GM19023 (cell line): ENCODE measurements around the gene LENG9.

Experiments used
- ATAC-seq: cut with Tn5 transposase; IDR thresholded peaks from one replicate; pipeline ENCODE4 v1.9.1; 2021; ENCODE audit warnings: mild to moderate bottlenecking, moderate library complexity; ENCODE audit not compliant: unreplicated experiment

LENG9 gene

DNA sequence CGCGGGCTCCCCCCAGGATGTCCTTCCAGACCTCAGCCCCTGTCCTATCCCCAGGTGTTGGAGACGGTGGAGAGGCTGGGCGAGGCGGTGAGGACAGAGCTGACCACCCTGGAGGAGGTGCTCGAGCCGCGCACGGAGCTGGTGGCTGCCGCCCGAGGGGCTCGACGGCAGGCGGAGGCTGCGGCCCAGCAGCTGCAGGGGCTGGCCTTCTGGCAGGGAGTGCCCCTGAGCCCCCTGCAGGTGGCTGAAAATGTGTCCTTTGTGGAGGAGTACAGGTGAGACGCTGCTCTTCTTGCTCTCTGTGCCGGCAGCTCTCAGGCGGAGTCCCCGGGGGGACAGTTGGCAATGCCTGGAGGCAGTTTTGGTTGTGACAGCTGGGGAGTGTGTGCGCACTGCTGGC is 41.4 kb downstream of the LENG9 start:
- no peak for ATAC-seq

GRCh38 chr19:54421521-54421920 is 42.1 kb downstream of the LENG9 start:
- no peak for ATAC-seq

- no peak for ATAC-seq
These were observed 42.4 kb downstream of the LENG9 start for GRCh38 chr19:54421169-54421516.

DNA sequence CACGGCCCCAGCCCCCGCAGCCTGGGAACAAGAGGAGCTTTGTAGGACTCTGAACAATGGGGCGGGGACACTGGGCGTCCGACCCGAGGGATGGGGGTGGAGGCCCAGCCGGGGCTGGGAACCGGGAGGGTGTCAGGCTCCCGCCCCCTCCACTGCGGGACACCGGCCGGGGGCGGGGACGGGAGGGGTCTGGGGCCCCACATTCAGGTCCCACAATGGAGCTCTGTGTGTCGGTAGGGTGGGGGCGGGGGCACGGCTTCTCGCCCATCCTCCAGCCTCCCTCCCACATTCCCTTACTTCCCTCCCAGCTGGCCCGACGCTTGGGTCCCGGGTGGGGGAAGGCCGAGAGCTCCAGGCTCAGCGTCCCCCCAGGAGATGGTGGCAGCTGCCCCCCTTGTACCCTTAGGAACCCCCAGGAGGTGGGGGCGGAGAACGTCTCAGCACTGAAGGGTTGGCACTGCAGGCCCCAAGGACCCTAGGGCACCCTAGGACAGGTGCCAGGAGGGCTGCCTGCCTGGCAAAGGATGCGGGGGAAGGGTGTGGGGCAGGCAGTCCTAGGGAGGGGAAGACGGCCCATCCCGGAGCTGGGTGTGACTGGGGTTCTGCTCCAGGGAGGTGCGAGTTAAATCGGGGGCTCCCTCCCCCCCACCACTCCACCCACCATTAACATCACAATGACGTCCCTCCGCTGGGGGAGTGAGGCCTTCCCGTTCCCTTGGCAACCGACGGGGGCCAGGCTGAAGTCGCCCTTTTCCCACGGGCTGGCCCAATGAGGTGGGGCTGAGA is 43.0 kb downstream of the LENG9 start:
- ATAC-seq, result no peak

DNA sequence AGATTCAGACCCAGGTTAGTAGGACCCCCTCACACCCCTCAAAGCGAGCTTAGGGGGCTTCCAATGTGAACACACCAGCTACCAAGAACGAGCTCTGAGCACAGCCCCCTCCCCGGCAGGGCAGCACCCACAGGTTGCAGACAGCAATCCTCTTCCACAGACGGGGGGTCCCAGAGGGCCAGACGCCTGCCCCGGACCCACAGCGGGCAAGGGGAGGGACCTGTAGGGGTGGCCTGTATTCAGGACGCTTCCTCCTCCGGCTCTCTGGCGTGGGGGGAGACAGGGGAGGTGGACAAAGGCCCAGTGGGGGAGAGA is 43.6 kb downstream of the LENG9 start:
- no peak for ATAC-seq

DNA sequence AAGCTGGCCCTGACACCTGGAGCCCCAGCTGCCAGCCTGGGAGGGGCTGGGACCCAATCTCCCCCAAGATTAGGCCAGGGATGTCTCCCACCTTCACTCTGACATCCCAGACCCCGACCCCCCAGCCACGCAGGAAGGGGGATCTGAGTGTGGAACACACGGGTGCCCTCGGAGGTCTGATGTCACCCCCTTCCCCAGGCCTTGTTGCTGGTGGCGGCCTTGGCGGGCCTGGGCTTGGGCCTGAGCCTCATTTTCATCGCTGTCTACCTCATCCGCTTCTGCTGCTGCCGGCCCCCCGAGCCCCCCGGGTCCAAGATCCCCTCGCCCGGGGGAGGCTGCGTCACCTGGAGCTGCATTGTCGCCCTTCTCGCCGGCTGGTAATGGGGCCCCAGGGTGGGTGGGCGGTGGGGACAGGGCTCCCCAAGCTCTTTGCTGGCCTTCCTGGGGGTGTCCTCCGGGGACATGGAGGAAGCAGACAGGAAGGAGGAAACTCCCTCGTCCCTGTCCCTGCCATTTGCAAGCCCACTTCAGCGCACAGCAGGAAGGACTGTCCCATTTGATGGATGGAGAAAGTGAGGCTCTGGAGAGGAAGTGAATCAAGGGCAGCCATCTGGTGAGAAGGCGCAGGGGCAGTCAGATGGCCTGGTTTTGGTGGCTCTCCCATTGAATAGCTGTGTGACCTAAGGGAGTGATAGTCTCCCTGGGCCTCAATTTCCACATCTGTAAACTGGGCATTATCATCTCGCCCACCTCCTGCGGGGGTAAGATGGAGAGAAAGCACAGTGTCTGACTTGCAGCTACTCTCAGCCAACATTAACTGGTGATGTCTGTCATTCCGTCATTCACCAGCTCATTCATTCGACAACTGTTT is 44.4 kb downstream of the LENG9 start:
- ATAC-seq, result no peak

DNA sequence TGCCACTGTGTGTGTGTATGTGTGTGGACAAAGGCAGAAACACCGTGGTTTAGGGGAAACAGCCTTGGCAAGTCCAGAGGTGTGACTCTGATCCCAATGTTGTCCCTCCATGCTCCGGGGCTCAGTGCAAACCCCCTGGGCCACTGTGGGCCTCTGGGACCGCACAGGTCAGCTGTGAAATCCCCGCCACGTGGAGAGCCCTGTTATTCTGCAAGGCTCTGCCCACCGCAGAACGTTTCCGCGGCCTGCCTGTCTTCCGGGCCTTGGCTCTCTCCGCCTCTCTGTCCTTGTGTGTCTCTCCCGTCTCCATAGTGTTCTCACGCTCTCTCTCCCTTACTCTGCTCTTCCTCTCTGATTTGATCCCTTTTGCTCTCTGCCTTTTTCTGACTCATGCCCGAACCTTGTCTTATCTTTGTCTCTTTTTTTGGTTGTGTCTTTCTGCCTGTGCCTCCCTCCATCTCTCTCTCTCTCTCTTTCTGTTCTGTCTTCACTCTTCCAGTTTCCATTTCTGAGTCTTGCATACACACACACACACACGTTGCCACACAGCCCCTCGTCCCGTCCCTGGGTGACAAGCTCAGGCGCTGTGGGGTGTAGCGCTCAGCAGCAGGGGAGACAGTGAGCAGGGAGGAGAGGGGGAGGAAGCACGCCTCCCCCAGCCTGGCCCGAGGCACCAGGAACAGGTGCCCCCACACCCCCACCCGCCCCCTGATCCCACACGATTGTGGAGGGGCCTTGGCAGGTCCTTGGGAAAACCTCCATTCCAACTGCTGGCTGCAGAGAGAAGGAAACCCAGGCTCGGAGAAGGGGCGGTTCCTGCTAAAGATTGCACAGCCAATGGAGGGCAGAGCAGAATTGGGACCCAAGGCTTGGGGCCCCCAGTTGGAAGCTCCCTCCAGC is 45.3 kb downstream of the LENG9 start:
- ATAC-seq, result no peak

- ATAC-seq, result no peak
These were observed 46.7 kb downstream of the LENG9 start for GRCh38 chr19:54416695-54417491.

DNA sequence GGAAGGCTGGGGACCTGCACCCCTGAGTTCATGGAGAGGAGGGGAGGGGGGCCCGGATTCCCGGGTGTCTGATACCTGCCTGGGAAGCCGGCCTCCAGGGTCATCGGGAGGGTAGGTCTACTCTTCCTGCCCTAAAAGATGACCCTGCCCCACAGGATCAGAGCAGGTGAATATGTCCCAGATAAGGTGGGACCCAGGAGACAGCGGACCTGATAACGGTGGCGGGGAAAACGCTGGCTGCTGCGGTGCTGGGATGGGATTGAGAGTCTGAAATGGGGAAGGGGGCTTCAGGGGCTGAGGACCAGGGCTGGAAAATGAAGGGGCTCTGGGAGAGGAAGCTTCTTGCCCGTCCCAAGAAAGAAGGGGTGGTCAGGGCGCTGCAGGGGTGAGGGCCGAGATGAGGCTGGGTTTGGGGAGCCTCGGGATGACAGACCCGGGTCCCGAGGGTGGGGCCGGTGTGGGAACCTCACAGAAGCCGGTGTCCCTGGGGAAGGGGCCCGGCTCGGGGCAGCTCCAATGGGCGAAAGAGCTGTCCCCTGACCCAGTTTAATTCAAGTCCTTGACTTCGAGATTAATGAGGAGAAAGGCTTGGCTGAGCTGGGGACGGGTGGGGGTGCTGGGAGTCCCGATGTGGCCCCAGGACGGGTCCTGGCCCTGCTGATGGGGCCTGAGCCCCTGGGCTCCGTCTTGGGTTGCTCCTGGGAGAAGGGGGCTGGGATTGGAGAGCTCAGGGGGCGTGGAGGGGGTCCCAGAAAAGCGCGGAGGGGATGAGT is 47.5 kb downstream of the LENG9 start:
- ATAC-seq, result no peak

DNA sequence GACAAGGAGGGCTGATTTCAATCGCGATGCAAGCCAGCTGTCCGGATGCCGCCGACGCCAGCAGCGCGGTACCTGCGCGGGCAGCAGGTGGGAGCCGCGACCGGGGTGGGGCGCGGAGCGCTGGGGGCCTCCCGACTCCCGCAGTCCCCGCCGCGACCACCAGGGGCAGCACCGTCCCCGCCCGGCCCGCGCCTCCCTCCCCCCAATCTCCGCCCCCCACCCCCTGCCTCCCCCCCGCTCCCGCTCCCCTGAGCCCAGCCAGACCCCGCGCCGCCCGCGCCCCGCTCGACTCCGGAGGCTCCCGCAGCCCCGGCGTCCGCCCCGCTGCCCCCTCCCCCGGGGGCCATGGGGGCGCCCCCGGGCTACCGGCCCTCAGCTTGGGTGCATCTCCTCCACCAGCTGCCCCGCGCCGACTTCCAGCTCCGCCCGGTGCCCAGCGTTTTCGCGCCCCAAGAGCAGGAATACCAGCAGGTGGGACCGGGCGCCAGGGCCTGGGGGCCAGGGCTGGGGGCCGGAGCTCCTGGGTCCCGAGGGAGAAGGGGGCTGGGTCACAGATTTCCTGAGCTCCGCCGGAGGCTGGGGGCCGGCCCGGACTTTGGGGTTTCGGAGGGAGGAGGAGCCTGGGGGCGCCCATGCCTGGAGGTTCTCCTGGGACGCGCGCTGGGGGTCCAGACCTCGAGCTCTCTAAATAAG is 48.2 kb downstream of the LENG9 start, which contains the start of gene TTYH1:
Gene TTYH1 (plus strand): TSS at position 257 of the 693 bp plus-strand sequence. CDS start 89 bp downstream, at position 346.
- no peak for ATAC-seq

DNA sequence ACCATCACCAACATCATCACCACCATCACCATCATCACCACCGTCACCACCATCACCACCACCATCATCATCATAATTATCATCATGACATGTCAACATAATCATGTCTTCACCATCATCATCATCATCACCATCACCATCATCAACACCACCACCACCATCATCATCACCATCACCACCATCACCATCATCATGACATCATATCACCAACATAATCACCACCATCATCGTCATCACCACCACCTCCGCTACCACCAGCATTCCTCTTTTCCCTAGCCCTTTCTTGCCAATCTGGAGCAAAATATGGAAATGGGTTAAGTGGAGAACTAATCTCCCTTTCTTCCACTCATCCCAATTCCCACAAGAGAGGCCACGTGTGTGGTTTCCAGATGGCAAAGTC is 49.4 kb downstream of the LENG9 start:
- no peak for ATAC-seq

DNA sequence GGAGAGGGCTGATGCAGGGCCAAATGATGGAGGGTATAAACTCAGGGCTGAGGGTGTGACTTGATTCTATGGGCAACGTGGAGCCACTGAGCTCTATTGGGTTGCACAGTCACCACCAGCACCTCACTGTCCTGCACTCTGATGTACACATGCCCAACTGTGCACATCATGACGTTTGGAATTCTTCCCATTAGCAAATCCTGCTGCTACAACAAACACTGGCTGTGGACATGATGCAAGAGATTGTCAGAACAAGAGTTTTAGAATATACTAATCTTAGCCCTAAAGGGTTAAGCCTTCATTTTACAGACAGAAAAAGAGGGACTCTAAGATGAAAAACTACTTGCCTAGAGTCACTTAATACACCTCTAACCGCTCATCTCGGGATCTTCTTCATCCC is 50.7 kb downstream of the LENG9 start:
- no peak for ATAC-seq
